ENCODE data around the gene TP53I13.

The TP53I13 gene

DNA sequence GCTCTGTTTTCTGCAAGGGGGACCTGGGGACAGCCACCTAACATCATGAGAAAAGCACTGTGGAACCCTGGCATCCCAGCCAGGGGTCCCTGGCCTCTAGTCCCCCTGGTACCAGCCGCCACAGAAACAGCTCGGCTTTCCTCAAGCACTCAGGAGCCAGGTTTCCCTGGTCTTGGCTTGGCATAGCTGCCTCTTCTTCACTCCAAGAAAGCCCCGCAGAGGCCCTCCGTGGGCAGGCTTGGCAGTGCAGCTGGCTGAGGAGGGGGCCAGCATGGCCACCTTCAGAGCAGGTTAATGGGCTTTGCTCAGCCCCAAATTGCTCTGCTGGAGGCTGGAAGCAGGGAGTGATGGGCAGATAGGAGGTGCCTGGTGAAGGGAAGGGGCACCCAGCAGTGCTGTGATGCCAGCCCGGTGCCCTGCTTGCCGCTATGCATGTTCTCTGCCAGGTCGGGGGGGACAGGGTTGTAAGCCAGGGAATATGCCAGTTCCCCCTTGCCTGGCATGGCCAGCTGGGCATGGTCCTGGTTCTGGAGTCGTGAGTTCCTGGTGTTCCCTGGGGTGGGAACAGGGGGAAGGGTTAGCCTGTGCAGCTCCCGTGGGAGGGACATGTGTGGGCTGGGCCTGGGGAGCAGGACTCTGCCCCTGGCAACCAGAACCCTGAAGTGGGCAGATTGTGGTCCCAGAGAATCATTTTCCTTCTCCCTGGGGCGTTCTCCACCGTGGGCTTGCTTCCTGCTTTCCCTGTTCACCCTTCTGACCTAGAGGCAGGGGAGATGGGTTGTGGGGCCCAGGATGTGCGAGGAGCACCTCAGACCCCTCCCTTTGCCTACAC lies 27.7 kb downstream of the TP53I13 start:
- TF ChIP-seq, protein P1, sequence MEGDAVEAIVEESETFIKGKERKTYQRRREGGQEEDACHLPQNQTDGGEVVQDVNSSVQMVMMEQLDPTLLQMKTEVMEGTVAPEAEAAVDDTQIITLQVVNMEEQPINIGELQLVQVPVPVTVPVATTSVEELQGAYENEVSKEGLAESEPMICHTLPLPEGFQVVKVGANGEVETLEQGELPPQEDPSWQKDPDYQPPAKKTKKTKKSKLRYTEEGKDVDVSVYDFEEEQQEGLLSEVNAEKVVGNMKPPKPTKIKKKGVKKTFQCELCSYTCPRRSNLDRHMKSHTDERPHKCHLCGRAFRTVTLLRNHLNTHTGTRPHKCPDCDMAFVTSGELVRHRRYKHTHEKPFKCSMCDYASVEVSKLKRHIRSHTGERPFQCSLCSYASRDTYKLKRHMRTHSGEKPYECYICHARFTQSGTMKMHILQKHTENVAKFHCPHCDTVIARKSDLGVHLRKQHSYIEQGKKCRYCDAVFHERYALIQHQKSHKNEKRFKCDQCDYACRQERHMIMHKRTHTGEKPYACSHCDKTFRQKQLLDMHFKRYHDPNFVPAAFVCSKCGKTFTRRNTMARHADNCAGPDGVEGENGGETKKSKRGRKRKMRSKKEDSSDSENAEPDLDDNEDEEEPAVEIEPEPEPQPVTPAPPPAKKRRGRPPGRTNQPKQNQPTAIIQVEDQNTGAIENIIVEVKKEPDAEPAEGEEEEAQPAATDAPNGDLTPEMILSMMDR (conservative IDR thresholded peaks at IDR 0.05; ENCODE audit: low read depth, low read length): no peak
- no peak overlapping the region for H3K4me3 ChIP-seq (ENCODE audit: low read length)
- DNase-seq (ENCODE audit: low read depth): no peak

DNA sequence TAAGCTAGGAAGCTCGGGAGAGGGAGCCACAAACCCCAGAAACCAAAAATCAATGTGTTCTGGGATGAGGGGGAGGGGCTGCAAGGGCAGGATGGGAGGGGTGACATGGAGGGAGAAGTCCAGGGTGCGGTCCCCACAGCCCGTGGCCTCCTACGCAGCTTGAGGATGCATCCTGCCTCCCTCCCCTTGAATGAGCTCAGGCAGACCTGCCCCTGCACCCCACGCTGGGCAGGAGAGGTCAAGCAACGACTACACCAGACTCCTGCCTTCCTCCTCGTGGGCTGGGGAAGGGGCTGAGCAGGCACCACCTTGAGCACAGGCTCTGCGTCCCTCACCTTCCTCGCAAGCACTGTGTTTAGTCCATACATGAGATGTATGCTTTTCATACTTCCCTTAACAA lies 28.3 kb downstream of the TP53I13 start:
- TF ChIP-seq, protein P1 (conservative IDR thresholded peaks at IDR 0.05; ENCODE audit: low read depth, low read length): no peak
- H3K4me3 ChIP-seq (ENCODE audit: low read length): no peak overlapping the region
- no peak for DNase-seq (ENCODE audit: low read depth)

- H3K4me3 ChIP-seq (ENCODE audit: low read length): no peak overlapping the region
- DNase-seq (ENCODE audit: low read depth): no peak
- TF ChIP-seq, protein P1 (conservative IDR thresholded peaks at IDR 0.05; ENCODE audit: low read depth, low read length): no peak
These were observed 29.1 kb downstream of the TP53I13 start for GRCh38 chr17:29597361-29598172.

DNA sequence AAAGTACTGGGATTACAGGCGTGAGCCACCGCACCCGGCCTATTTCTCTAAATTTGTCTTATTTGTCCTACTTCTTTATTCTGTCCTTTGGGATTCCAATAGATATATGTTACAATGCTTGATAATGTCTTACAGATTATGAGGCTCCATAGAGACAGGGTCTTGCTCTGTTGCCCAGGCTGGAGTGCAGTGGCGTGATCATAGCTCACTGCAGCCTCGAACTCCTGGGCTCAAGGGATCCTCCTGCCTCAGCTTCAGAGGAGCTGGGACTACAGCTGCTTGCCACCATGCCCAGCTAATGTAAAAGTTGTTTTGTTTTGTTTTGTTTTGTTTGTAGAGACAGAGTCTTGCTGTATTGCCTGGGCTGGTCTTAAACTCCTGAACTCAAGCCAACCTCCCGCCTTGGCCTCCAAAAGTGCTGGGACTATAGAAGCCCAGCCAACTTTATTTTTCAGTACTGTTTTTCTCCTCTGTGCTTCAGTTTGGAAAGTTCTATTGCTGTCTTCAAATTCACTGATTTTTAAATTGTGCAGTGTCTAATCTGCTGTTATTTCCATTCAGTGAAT lies 34.7 kb downstream of the TP53I13 start:
- no peak for DNase-seq (ENCODE audit: low read depth)
- H3K4me3 ChIP-seq (ENCODE audit: low read length): no peak overlapping the region
- TF ChIP-seq, protein P1 (conservative IDR thresholded peaks at IDR 0.05; ENCODE audit: low read depth, low read length): no peak

DNA sequence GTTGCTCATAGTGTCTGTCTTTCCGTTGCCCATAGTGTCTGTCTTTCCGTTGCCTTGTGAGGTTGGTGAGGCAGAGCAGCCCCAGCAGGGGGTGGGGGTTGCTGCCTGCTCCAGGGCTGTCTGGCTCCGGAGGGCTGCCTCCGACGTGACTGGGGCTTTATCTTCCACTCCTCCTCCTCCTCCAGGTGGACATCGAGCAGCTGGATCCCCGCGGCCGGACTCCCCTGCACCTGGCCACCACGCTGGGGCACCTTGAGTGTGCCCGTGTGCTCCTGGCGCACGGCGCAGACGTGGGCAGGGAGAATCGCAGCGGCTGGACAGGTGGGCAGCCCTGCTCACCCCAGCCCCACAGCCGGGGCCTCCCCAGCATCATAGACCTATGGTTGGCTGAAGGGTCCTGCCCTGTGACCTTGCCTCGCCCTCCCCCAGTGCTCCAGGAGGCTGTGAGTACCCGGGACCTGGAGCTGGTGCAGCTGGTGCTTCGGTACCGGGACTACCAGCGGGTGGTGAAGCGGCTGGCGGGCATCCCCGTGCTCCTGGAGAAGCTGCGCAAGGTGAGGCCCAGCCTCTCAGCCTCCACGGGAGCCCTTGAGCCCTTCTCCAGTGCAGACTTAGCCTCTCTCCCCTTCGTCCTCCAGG lies 39.2 kb downstream of the TP53I13 start:
- no peak overlapping the region for H3K4me3 ChIP-seq (ENCODE audit: low read length)
- TF ChIP-seq, protein P1 (conservative IDR thresholded peaks at IDR 0.05; ENCODE audit: low read depth, low read length): no peak
- DNase-seq (ENCODE audit: low read depth): no peak

- no peak overlapping the region for H3K4me3 ChIP-seq (ENCODE audit: low read length)
- no peak for DNase-seq (ENCODE audit: low read depth)
- TF ChIP-seq, protein P1 (conservative IDR thresholded peaks at IDR 0.05; ENCODE audit: low read depth, low read length): no peak
These were observed 40.5 kb downstream of the TP53I13 start for GRCh38 chr17:29608986-29609385.

Measured in retinal pigment epithelial cell (primary cell).